NCI-H1694 treated with DMSO at 0.1 percent for 48 hours (cell line): ENCODE results near the gene MAPK8.
"Not testable (repeated sequence)": the region's sequence is repeated elsewhere in the genome, so short reads cannot be mapped to it uniquely, and the experiment has no call there.

Source experiments
- DNase-seq: peaks from one replicate; lab custom pipeline; 2025; lab: John Stamatoyannopoulos, UW

Gene MAPK8

GRCh38 chr10:48418189-48418788 is 111.8 kb downstream of the MAPK8 start:
- DNase-seq: no peak

- no peak for DNase-seq
Measured at GRCh38 chr10:48419714-48420113, 113.2 kb downstream of the MAPK8 start.

GRCh38 chr10:48421862-48422261 is 115.4 kb downstream of the MAPK8 start:
- DNase-seq: not testable (repeated sequence)

- DNase-seq: no peak
Measured at GRCh38 chr10:48423884-48424283, 117.4 kb downstream of the MAPK8 start.

GRCh38 chr10:48428896-48429295 is 122.4 kb downstream of the MAPK8 start:
- no peak for DNase-seq

GRCh38 chr10:48429309-48429708 is 122.8 kb downstream of the MAPK8 start:
- DNase-seq: no peak

GRCh38 chr10:48430402-48430993 is 124.0 kb downstream of the MAPK8 start:
- no peak for DNase-seq

- no peak for DNase-seq
Measured at GRCh38 chr10:48431871-48432270, 125.4 kb downstream of the MAPK8 start.

- no peak for DNase-seq
Measured at GRCh38 chr10:48437546-48437945, 131.1 kb downstream of the MAPK8 start.

GRCh38 chr10:48439031-48439430 is 132.6 kb downstream of the MAPK8 start:
- no peak for DNase-seq

- DNase-seq: no peak
Measured at GRCh38 chr10:48439581-48440041, 133.1 kb downstream of the MAPK8 start.

- DNase-seq: no peak
Measured at GRCh38 chr10:48440771-48441170, 134.3 kb downstream of the MAPK8 start.

GRCh38 chr10:48442090-48442808 is 135.8 kb downstream of the MAPK8 start:
- no peak for DNase-seq

GRCh38 chr10:48442809-48443177 is 136.3 kb downstream of the MAPK8 start:
- DNase-seq: no peak

GRCh38 chr10:48444266-48444665 is 137.8 kb downstream of the MAPK8 start:
- no peak for DNase-seq

- DNase-seq: no peak
Measured at GRCh38 chr10:48444861-48445841, 138.7 kb downstream of the MAPK8 start.

- no peak for DNase-seq
Measured at GRCh38 chr10:48445932-48446331, 139.5 kb downstream of the MAPK8 start.

GRCh38 chr10:48446785-48447184 is 140.3 kb downstream of the MAPK8 start:
- no peak for DNase-seq

- no peak for DNase-seq
Measured at GRCh38 chr10:48447356-48448215, 141.1 kb downstream of the MAPK8 start.

- DNase-seq: no peak
Measured at GRCh38 chr10:48448796-48449195, 142.3 kb downstream of the MAPK8 start.
